ENCODE results near the gene LAMA5. TPM values are rescaled to one million over a fixed set of nuclear protein-coding genes. Genes with fewer than 3 reads are reported as not detected.

Gene LAMA5
- total RNA-seq, 6 experiments from 2014 or later, result 30.3 to 80.8 (median 47.1) TPM

Small RNA genes within 50 kb of the gene (microRNA-seq; reads per million reads assigned to microRNA genes)
- gene MIR4758, result 0.29 to 0.64 reads per million in 2 donors

Other genes starting within 250 kb of the LAMA5 start
- 10 to 100 TPM in 5 of 6 experiments, 1 to 10 TPM in 1; 9.5 to 19.8 (median 14.2) TPM for gene LSM14B, start 244.8 kb downstream of the LAMA5 start, total RNA-seq
- 100 to 1,000 TPM; 108 to 268 (median 116) TPM for gene PSMA7, start 223.9 kb downstream of the LAMA5 start, total RNA-seq
- gene SS18L1, start 223.5 kb downstream of the LAMA5 start, total RNA-seq, result 10 to 100 TPM; 14.1 to 26.5 (median 23.7) TPM
- gene MTG2, start 184.3 kb downstream of the LAMA5 start, total RNA-seq, result 10 to 100 TPM; 27.0 to 45.6 (median 31.8) TPM
- not detected for gene HRH3, start 147.0 kb downstream of the LAMA5 start, total RNA-seq
- 10 to 100 TPM; 15.6 to 27.8 (median 21.2) TPM for gene OSBPL2, start 128.8 kb downstream of the LAMA5 start, total RNA-seq
- 100 to 1,000 TPM in 2 of 6 experiments, 10 to 100 TPM in 4; 49.5 to 139 (median 55.7) TPM for gene ADRM1, start 64.3 kb downstream of the LAMA5 start, total RNA-seq
- 100 to 1,000 TPM; 339 to 696 (median 413) TPM for gene RPS21, start 19.8 kb upstream of the LAMA5 start, total RNA-seq
- gene CABLES2, start 40.0 kb upstream of the LAMA5 start, total RNA-seq, result 1 to 10 TPM; 1.4 to 2.9 (median 2.5) TPM
- not detected for gene RBBP8NL, start 60.2 kb upstream of the LAMA5 start, total RNA-seq
- under 1 TPM; 0.12 to 0.56 (median 0.26) TPM for gene GATA5, start 108.7 kb upstream of the LAMA5 start, total RNA-seq

All from right lobe of liver (tissue), 5 donors.